Erythroblast (primary cell): Measurements from ENCODE around the gene PROKR1.

ENCODE experiments used
- GATA1 ChIP-seq: IDR thresholded peaks from 2 replicates; pipeline ENCODE4 v1.6.1; 2011; ENCODE audit warnings: low read depth, mild to moderate bottlenecking, control low read depth, low read length, moderate library complexity
- POLR2A ChIP-seq: IDR thresholded peaks from 2 replicates; pipeline ENCODE4 v1.6.1; 2011; ENCODE audit warnings: mild to moderate bottlenecking, low read length

DNA sequence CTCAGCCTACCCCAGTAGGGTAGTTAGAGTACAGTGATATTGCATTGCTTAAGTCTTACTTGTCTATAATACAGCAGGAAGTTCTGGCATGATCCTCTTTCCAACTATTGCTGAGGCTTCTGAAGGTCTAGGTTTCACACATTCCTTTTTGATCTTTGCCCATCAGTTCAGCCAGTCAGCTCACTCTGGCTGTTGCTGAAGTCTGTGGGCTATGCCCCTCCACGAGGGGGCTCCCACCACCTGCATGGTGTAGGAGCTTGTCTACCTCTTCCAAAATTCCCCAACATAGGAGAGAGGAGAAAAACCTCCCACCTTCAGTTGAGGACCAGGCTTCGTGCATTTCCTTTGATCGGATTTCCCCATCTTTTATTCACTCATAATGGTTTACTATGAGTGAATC is 26.3 kb downstream of the PROKR1 start:
- TF ChIP-seq POLR2A (no peak), GATA1 (no peak)
